H1 (cell line): Measurements from ENCODE around the gene CS. TPM values are rescaled to one million over a fixed set of nuclear protein-coding genes. Genes with fewer than 3 reads are reported as not detected.

Source experiments
- CBX5 ChIP-seq: fragments of 300-800, 300-1000 bp; sonication (generic); IDR thresholded peaks from 2 replicates; pipeline ENCODE4 v1.7.1; 2016; ENCODE audit warnings: antibody characterized with exemption, low read length, low read depth
- CTBP2 ChIP-seq: IDR thresholded peaks from 2 replicates; pipeline ENCODE4 v1.7.0; 2011; ENCODE audit warnings: borderline replicate concordance, mild to moderate bottlenecking, moderate library complexity, mixed read lengths, low read length; ENCODE audit not compliant: insufficient read depth, insufficient read length
- EZH2 ChIP-seq: fragments of 200-600 bp; sonication (generic); IDR thresholded peaks from 2 replicates; pipeline ENCODE4 v1.7.1; 2012; ENCODE audit warnings: low read depth, mild to moderate bottlenecking, moderate library complexity, low read length, inconsistent platforms; ENCODE audit not compliant: severe bottlenecking
- RAD21 ChIP-seq, 2 experiments: IDR thresholded peaks in 1 of 2; conservative IDR thresholded peaks in 1 of 2; 2 replicates each; pipeline ENCODE4 v1.6.1; 2011; ENCODE audit warnings: low read depth in 2 of 2, low read length in 2 of 2, improper control_type of control experiment in 1 of 2, inconsistent platforms in 1 of 2, mild to moderate bottlenecking in 1 of 2, moderate library complexity in 1 of 2
- SP2 ChIP-seq: IDR thresholded peaks from 2 replicates; pipeline ENCODE4 v1.6.1; 2012; ENCODE audit warnings: mild to moderate bottlenecking, low read length, inconsistent platforms
- polyA plus RNA-seq, 7 experiments: library from polyadenylated mRNA; depleted of rRNA in 3 of 7; stranded (reverse) in 5 of 7; unstranded in 2 of 7; fragments of >200 nt in 5 of 7; fragments of 200-250 nt in 2 of 7; gene quantifications; 1 replicate in 5 of 7; 2 replicates in 1 of 7; 4 replicates in 1 of 7; pipeline versions ENCODE4 v1.2.1 to v1.2.3, GENCODE V29; 2011 to 2013; ENCODE audit warnings: missing spikeins in 2 of 7, mixed read lengths in 2 of 7
- total RNA-seq: library from RNA; stranded (reverse); fragmentation: NEBNext Ultra II Directional; extraction: Animal tissue kit (Norgen Biotek cat#: 25700); gene quantifications from 2 replicates; pipeline ENCODE4 v1.2.1, GENCODE V29; 2021

The CS gene
- total and polyA plus RNA-seq, 2 of the 8 experiments (the other 6 are each of a cell fraction or from before 2014, with no cell fraction given), result 96.6 to 238 TPM

GRCh38 chr12:56223571-56224101 is 76.5 kb downstream of the CS start (continued):
- TF ChIP-seq CBX5 (no peak), CTBP2 (no peak), SP2 (no peak), EZH2 (no peak), RAD21 (IDR thresholded peaks at IDR 0.05 in 1 of 2, conservative IDR thresholded peaks at IDR 0.05 in 1 of 2; ENCODE audit: low read depth in 2 of 2, low read length in 2 of 2) (no peak)
